ENCODE data around the gene ANKRD18B. TPM values are rescaled to one million over a fixed set of nuclear protein-coding genes. Genes with fewer than 3 reads are reported as not detected.
"Not testable (repeated sequence)": the region's sequence is repeated elsewhere in the genome, so short reads cannot be mapped to it uniquely, and the experiment has no call there.

Gene ANKRD18B
- total and polyA plus RNA-seq, 2 of the 8 experiments (the other 6 are each of a cell fraction or from before 2014, with no cell fraction given) = 1.6 to 13.8 TPM

- DNase-seq (ENCODE audit: low read depth in 1 of 2, low spot score in 2 of 2); H2BK12ac ChIP-seq (ENCODE audit: low read depth, low read length); H3K18ac ChIP-seq (ENCODE audit: extremely low read depth, low read length); H3K4me2 ChIP-seq (ENCODE audit: insufficient read depth in 1 of 2, low read depth in 2 of 2, low read length in 2 of 2); H2BK120ac ChIP-seq (replicated peaks; ENCODE audit: low read depth, low read length); H3K9ac ChIP-seq (replicated peaks in 1 of 4; ENCODE audit: extremely low read depth in 1 of 4, low read depth in 3 of 4, low read length in 3 of 4); POLR2A ChIA-PET (ENCODE audit: partially characterized antibody); H3K56ac ChIP-seq (replicated peaks; ENCODE audit: insufficient read length, low read depth, low read length); H3K9me3 ChIP-seq (ENCODE audit: insufficient read depth in 2 of 2, low read depth in 1 of 2, low read length in 1 of 2); H3K4me1 ChIP-seq (replicated peaks in 1 of 4; ENCODE audit: control insufficient read depth in 3 of 4, insufficient read depth in 4 of 4, low read length in 3 of 4); H4K8ac ChIP-seq (ENCODE audit: extremely low read depth, insufficient read depth, low read length); H3K27me3 ChIP-seq (replicated peaks in 1 of 4; ENCODE audit: control insufficient read depth in 3 of 4, extremely low read depth in 1 of 4, insufficient read depth in 3 of 4, low read length in 3 of 4); H4K91ac ChIP-seq (replicated peaks; ENCODE audit: insufficient read length, low read length); H3K36me3 ChIP-seq (ENCODE audit: control insufficient read depth in 2 of 4, insufficient read depth in 4 of 4, low read length in 3 of 4); H3K23me2 ChIP-seq (ENCODE audit: low read depth, low read length); H3K27ac ChIP-seq (ENCODE audit: low read depth, low read length); H2BK5ac ChIP-seq (ENCODE audit: low read depth, low read length); H3K79me1 ChIP-seq (ENCODE audit: low read depth, low read length); H4K5ac ChIP-seq (ENCODE audit: insufficient read length, low read depth, low read length); H3K79me2 ChIP-seq (ENCODE audit: control insufficient read depth in 1 of 2, insufficient read depth in 2 of 2, low read length in 2 of 2); H2BK15ac ChIP-seq (ENCODE audit: low read length); H3K14ac ChIP-seq (ENCODE audit: insufficient read length); H2AFZ ChIP-seq (ENCODE audit: low read length); H3K23ac ChIP-seq (ENCODE audit: insufficient read length); H3K4me3 ChIP-seq (ENCODE audit: extremely low read depth in 1 of 4, insufficient read depth in 2 of 4, low read depth in 3 of 4, low read length in 4 of 4); H4K20me1 ChIP-seq (replicated peaks in 1 of 2; ENCODE audit: control insufficient read depth in 1 of 2, insufficient read depth in 2 of 2, low read length in 2 of 2); H3K4ac ChIP-seq (replicated peaks; ENCODE audit: insufficient read length, low read depth, low read length); H2BK20ac ChIP-seq (ENCODE audit: low read length); H2AK5ac ChIP-seq (ENCODE audit: low read depth, low read length); FAIRE-seq: not testable (repeated sequence)
- CTCF ChIA-PET (ENCODE audit: partially characterized antibody) = interaction anchor here (1.2 to 2.9 kb wide), 4 partner anchors 12 to 119 kb away, joined by 3 to 21 read pairs (median 8); no protein-coding TSS in a partner anchor
- WGBS, 2 experiments (ENCODE audit: extremely low coverage in 1 of 2, insufficient coverage in 1 of 2, insufficient read length in 1 of 2, insufficient replicate concordance in 2 of 2, low coverage in 1 of 2, low lambda C conversion rate in 2 of 2, missing lambda C conversion rate in 1 of 2) = 95% methylated on average over 4 of the region's 4 CpGs; no CpG with 5 or more reads in 1 of the 2 experiments
Observed at GRCh38 chr9:33604936-33605335, 80.9 kb downstream of the ANKRD18B start.
